H1 (cell line): ENCODE measurements around the gene GLG1. TPM values are rescaled to one million over a fixed set of nuclear protein-coding genes. Genes with fewer than 3 reads are reported as not detected.
"Not testable (repeated sequence)": the region's sequence is repeated elsewhere in the genome, so short reads cannot be mapped to it uniquely, and the experiment has no call there.

Source experiments
- CTCF ChIA-PET: fragments of 300-600 bp; sonication (Branson Sonifier 250); formaldehyde crosslinking; loops from one replicate; lab custom pipeline; 2021; ENCODE audit not compliant: partially characterized antibody; lab: Charles Lee
- POLR2A ChIA-PET: fragments of 300-600 bp; sonication (Branson Sonifier 250); formaldehyde crosslinking; loops from one replicate; lab custom pipeline; 2021; ENCODE audit warnings: inconsistent platforms; ENCODE audit not compliant: partially characterized antibody; lab: Charles Lee
- DNase-seq, 2 experiments: peaks; one replicate each; pipeline versions ENCODE4 v3.0.0 to v3.0.0-alpha.2; 2010 to 2022; ENCODE audit warnings: low spot score in 2 of 2, low read depth in 1 of 2, mixed read lengths in 1 of 2
- FAIRE-seq: peaks from 2 replicates; lab custom pipeline; 2011; peaks lifted over from hg19 to GRCh38; lab: Jason Lieb, UNC
- H2AFZ ChIP-seq: 2 replicates; pipeline ENCODE4 v1.8.1; 2012; ENCODE audit warnings: low read length, inconsistent platforms
- H2AK5ac ChIP-seq: 2 replicates; pipeline ENCODE4 v1.6.1; 2013; ENCODE audit warnings: low read depth, low read length
- H2BK120ac ChIP-seq: replicated peaks from 2 replicates; pipeline ENCODE3; 2013; ENCODE audit warnings: low read depth, low read length, inconsistent platforms
- H2BK12ac ChIP-seq: 2 replicates; pipeline ENCODE4 v1.6.1; 2013; ENCODE audit warnings: low read depth, low read length
- H2BK15ac ChIP-seq: 2 replicates; pipeline ENCODE4 v1.6.1; 2013; ENCODE audit warnings: low read length
- H2BK20ac ChIP-seq: 2 replicates; pipeline ENCODE4 v1.6.1; 2013; ENCODE audit warnings: low read length
- H2BK5ac ChIP-seq: 2 replicates; pipeline ENCODE4 v1.6.1; 2013; ENCODE audit warnings: low read depth, low read length
- H3K14ac ChIP-seq: 2 replicates; pipeline ENCODE4 v1.6.1; 2013; ENCODE audit warnings: inconsistent platforms; ENCODE audit not compliant: insufficient read length
- H3K18ac ChIP-seq: 2 replicates; pipeline ENCODE4 v1.6.1; 2013; ENCODE audit warnings: low read length; ENCODE audit errors: extremely low read depth
- H3K23ac ChIP-seq: 2 replicates; pipeline ENCODE4 v1.6.1; 2013; ENCODE audit warnings: inconsistent platforms; ENCODE audit not compliant: insufficient read length
- H3K23me2 ChIP-seq: 2 replicates; pipeline ENCODE4 v1.6.1; 2013; ENCODE audit warnings: low read depth, low read length
- H3K27ac ChIP-seq: 2 replicates; pipeline ENCODE4 v1.6.1; 2011; ENCODE audit warnings: low read depth, low read length, inconsistent platforms
- H3K27me3 ChIP-seq, 4 experiments: replicated peaks in 1 of 4; 1 replicate in 1 of 4; 2 replicates in 3 of 4; pipeline versions ENCODE4 v1.6.1 to v1.8.1; 2011 to 2013; ENCODE audit warnings: low read length in 3 of 4, mild to moderate bottlenecking in 3 of 4, inconsistent platforms in 2 of 4, mixed read lengths in 2 of 4, moderate library complexity in 1 of 4; ENCODE audit not compliant: control insufficient read depth in 3 of 4, insufficient read depth in 3 of 4; ENCODE audit errors: extremely low read depth in 1 of 4
- H3K36me3 ChIP-seq, 4 experiments: 2 replicates each; pipeline versions ENCODE4 v1.6.1 to v1.8.1; 2011 to 2013; ENCODE audit warnings: mild to moderate bottlenecking in 4 of 4, low read length in 3 of 4, moderate library complexity in 2 of 4, control low read depth in 1 of 4, inconsistent platforms in 1 of 4; ENCODE audit not compliant: insufficient read depth in 4 of 4, control insufficient read depth in 2 of 4
- H3K4ac ChIP-seq: replicated peaks from 2 replicates; pipeline ENCODE3; 2013; ENCODE audit warnings: low read length, low read depth, mixed read lengths, inconsistent platforms; ENCODE audit not compliant: insufficient read length
- H3K4me1 ChIP-seq, 4 experiments: replicated peaks in 1 of 4; 1 replicate in 1 of 4; 2 replicates in 3 of 4; pipeline versions ENCODE4 v1.6.1 to v1.8.1; 2011 to 2013; ENCODE audit warnings: low read length in 3 of 4, inconsistent platforms in 2 of 4, mixed read lengths in 1 of 4; ENCODE audit not compliant: insufficient read depth in 4 of 4, control insufficient read depth in 3 of 4
- H3K4me2 ChIP-seq, 2 experiments: 2 replicates each; pipeline versions ENCODE4 v1.6.1 to v1.8.1; 2011 to 2013; ENCODE audit warnings: low read depth in 2 of 2, low read length in 2 of 2, control low read depth in 1 of 2, inconsistent platforms in 1 of 2, mild to moderate bottlenecking in 1 of 2; ENCODE audit not compliant: insufficient read depth in 1 of 2
- H3K4me3 ChIP-seq, 4 experiments: fragments of 200-600, 300-600 bp in 1 of 4; sonication (generic), shearing (Covaris generic), sonication (Bioruptor Twin) in 1 of 4; 2 replicates each; pipeline versions ENCODE4 v1.5.1 to v1.8.1; 2011 to 2016; ENCODE audit warnings: low read length in 4 of 4, low read depth in 3 of 4, control low read depth in 2 of 4, inconsistent platforms in 2 of 4, mild to moderate bottlenecking in 2 of 4, mixed read lengths in 1 of 4, moderate library complexity in 1 of 4; ENCODE audit not compliant: insufficient read depth in 2 of 4; ENCODE audit errors: extremely low read depth in 1 of 4
- H3K56ac ChIP-seq: replicated peaks from 2 replicates; pipeline ENCODE3; 2013; ENCODE audit warnings: low read depth, mild to moderate bottlenecking, mixed read lengths, low read length, inconsistent platforms; ENCODE audit not compliant: insufficient read length
- H3K79me1 ChIP-seq: 2 replicates; pipeline ENCODE4 v1.6.1; 2013; ENCODE audit warnings: low read depth, low read length, control low read depth
- H3K79me2 ChIP-seq, 2 experiments: 2 replicates each; pipeline versions ENCODE4 v1.6.1 to v1.8.1; 2012 to 2013; ENCODE audit warnings: low read length in 2 of 2, mild to moderate bottlenecking in 2 of 2, inconsistent platforms in 1 of 2; ENCODE audit not compliant: insufficient read depth in 2 of 2, control insufficient read depth in 1 of 2
- H3K9ac ChIP-seq, 4 experiments: replicated peaks in 1 of 4; 1 replicate in 1 of 4; 2 replicates in 3 of 4; pipeline versions ENCODE4 v1.6.1 to v1.8.1; 2011 to 2013; ENCODE audit warnings: low read depth in 3 of 4, low read length in 3 of 4, control low read depth in 2 of 4, mild to moderate bottlenecking in 2 of 4, moderate library complexity in 2 of 4, inconsistent platforms in 1 of 4; ENCODE audit errors: extremely low read depth in 1 of 4
- H3K9me3 ChIP-seq, 2 experiments: 2 replicates each; pipeline versions ENCODE4 v1.6.1 to v1.8.1; 2012 to 2013; ENCODE audit warnings: mild to moderate bottlenecking in 2 of 2, moderate library complexity in 2 of 2, control low read depth in 1 of 2, inconsistent platforms in 1 of 2, low read depth in 1 of 2, low read length in 1 of 2, mixed read lengths in 1 of 2; ENCODE audit not compliant: insufficient read depth in 2 of 2
- H4K20me1 ChIP-seq, 2 experiments: replicated peaks in 1 of 2; 2 replicates each; pipeline versions ENCODE3 to v1.8.1; 2011 to 2013; ENCODE audit warnings: inconsistent platforms in 2 of 2, low read length in 2 of 2, mild to moderate bottlenecking in 1 of 2; ENCODE audit not compliant: insufficient read depth in 2 of 2, control insufficient read depth in 1 of 2
- H4K5ac ChIP-seq: 2 replicates; pipeline ENCODE4 v1.6.1; 2013; ENCODE audit warnings: low read length, low read depth, mixed read lengths, inconsistent platforms; ENCODE audit not compliant: insufficient read length
- H4K8ac ChIP-seq: 2 replicates; pipeline ENCODE4 v1.8.0; 2013; ENCODE audit warnings: mild to moderate bottlenecking, moderate library complexity, low read length, inconsistent platforms; ENCODE audit not compliant: insufficient read depth; ENCODE audit errors: extremely low read depth
- H4K91ac ChIP-seq: replicated peaks from 2 replicates; pipeline ENCODE3; 2013; ENCODE audit warnings: low read length, mixed read lengths, inconsistent platforms; ENCODE audit not compliant: insufficient read length
- WGBS, 2 experiments: shearing (Covaris generic) in 1 of 2; methylation state at CpG; one replicate each; pipeline versions ENCODE4 v1.1.6 to v1.1.7; 2013 to 2015; ENCODE audit warnings: low lambda C conversion rate in 2 of 2, mixed read lengths in 2 of 2, inconsistent platforms in 1 of 2, low coverage in 1 of 2, missing lambda C conversion rate in 1 of 2; ENCODE audit not compliant: insufficient replicate concordance in 2 of 2, insufficient coverage in 1 of 2, insufficient read length in 1 of 2; ENCODE audit errors: extremely low coverage in 1 of 2, missing lambda C conversion rate in 1 of 2; 5-methylcytosine and 5-hydroxymethylcytosine counted together
- polyA plus RNA-seq, 7 experiments: library from polyadenylated mRNA; depleted of rRNA in 3 of 7; stranded (reverse) in 5 of 7; unstranded in 2 of 7; fragments of >200 nt in 5 of 7; fragments of 200-250 nt in 2 of 7; gene quantifications; 1 replicate in 5 of 7; 2 replicates in 1 of 7; 4 replicates in 1 of 7; pipeline versions ENCODE4 v1.2.1 to v1.2.3, GENCODE V29; 2011 to 2013; ENCODE audit warnings: missing spikeins in 2 of 7, mixed read lengths in 2 of 7
- total RNA-seq: library from RNA; stranded (reverse); fragmentation: NEBNext Ultra II Directional; extraction: Animal tissue kit (Norgen Biotek cat#: 25700); gene quantifications from 2 replicates; pipeline ENCODE4 v1.2.1, GENCODE V29; 2021

The GLG1 gene
- total and polyA plus RNA-seq, 2 of the 8 experiments (the other 6 are each of a cell fraction or from before 2014, with no cell fraction given): 53.4 to 139 TPM

DNA sequence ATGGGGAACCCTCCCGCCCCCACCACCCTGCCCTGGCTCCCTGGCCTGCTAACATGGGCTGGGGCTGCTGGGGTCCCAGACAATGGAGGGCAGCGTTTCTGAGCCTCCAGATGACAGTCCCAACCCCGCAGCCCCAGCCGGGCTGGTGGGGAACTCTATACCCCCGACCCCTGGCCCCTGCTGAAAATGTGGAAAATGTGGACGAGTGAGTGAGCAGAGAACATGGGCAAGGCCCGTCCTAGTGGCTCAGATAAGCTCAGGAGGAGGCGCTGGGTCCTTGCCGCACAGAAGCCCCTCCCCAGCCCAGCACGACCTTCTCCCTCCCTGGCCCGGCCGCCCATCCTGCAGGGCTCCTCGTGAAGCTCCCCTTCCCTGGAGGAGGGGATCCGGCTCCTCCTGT, 187.1 kb downstream of the GLG1 start:
- H3K56ac ChIP-seq, H3K18ac ChIP-seq, H2BK12ac ChIP-seq, H2BK5ac ChIP-seq, H3K27me3 ChIP-seq, H2BK15ac ChIP-seq, H2AK5ac ChIP-seq, DNase-seq, H3K23me2 ChIP-seq, POLR2A ChIA-PET, FAIRE-seq, H4K8ac ChIP-seq, H3K4me3 ChIP-seq, H3K14ac ChIP-seq, H3K4ac ChIP-seq, H3K27ac ChIP-seq, H4K91ac ChIP-seq, H3K36me3 ChIP-seq, H4K20me1 ChIP-seq, H3K9ac ChIP-seq, H3K4me2 ChIP-seq, H2BK120ac ChIP-seq, H3K4me1 ChIP-seq, H3K79me1 ChIP-seq, H3K23ac ChIP-seq, H3K9me3 ChIP-seq, H4K5ac ChIP-seq, H2AFZ ChIP-seq, H2BK20ac ChIP-seq, H3K79me2 ChIP-seq, CTCF ChIA-PET: not testable (repeated sequence)
- 86% methylated on average over 7 of the region's 14 CpGs; no CpG with 5 or more reads in 1 of the 2 experiments for WGBS, 2 experiments

DNA sequence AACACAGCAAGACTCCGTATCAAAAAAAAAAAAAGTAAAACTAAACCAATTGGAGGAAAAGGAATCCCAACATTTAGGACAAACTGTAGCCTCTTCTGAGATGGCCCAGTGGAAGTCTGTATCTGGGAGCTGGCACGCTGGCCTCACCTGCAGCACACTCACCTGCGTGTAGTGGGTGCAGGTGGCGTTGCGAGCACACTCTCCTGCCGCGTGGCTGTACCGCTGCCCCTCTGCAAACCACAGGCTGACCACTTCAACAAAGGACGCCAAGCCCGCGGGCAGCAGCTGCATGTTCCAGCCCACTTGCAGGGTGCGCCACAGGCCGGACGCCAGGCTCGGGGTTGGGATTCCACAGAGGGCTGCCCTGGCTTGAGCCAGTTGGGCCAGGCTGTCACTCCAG, 189.0 kb downstream of the GLG1 start:
- H2BK12ac ChIP-seq, H3K23ac ChIP-seq, H3K9ac ChIP-seq, H3K27ac ChIP-seq, H3K18ac ChIP-seq, H4K5ac ChIP-seq, FAIRE-seq, CTCF ChIA-PET, H4K91ac ChIP-seq, H3K4me3 ChIP-seq, H4K20me1 ChIP-seq, H2BK120ac ChIP-seq, H2BK15ac ChIP-seq, H2AK5ac ChIP-seq, H3K27me3 ChIP-seq, POLR2A ChIA-PET, H2BK5ac ChIP-seq, H3K79me1 ChIP-seq, H2BK20ac ChIP-seq, H3K14ac ChIP-seq, H4K8ac ChIP-seq, H3K36me3 ChIP-seq, H3K4me2 ChIP-seq, H3K4ac ChIP-seq, H2AFZ ChIP-seq, H3K79me2 ChIP-seq, H3K9me3 ChIP-seq, DNase-seq, H3K23me2 ChIP-seq, H3K56ac ChIP-seq, H3K4me1 ChIP-seq: not testable (repeated sequence)
- WGBS, 2 experiments: 90% methylated on average over 2 of the region's 15 CpGs; no CpG with 5 or more reads in 1 of the 2 experiments
